Activated CD8-positive, alpha-beta T cell treated with anti-CD3 and anti-CD28 coated beads for 36 hours (primary cell): ENCODE measurements around the gene CCND2. TPM values are rescaled to one million over a fixed set of nuclear protein-coding genes. Genes with fewer than 3 reads are reported as not detected.
A peak's percentile ranks its signal among the peaks of the same experiment; 100 is the strongest.

Experiments used
- ATAC-seq: fragments of 200-7000 bp; cut with Tn5 transposase; one replicate; pipeline ENCODE4 v1.10.0; 2021; ENCODE audit warnings: mild to moderate bottlenecking, moderate library complexity
- CTCF ChIA-PET: fragments of 350-600 bp; sonication (Branson Sonifier 250); formaldehyde crosslinking; loops from one replicate; lab custom pipeline; 2021; ENCODE audit warnings: antibody characterized with exemption; lab: Charles Lee
- POLR2A ChIA-PET: fragments of 350-600 bp; sonication (Branson Sonifier 250); formaldehyde crosslinking; loops from one replicate; lab custom pipeline; 2021; ENCODE audit warnings: antibody characterized with exemption; lab: Charles Lee
- DNase-seq: peaks from one replicate; pipeline ENCODE4 v3.0.0-alpha.2; 2020
- H3K27ac Mint-ChIP-seq: one replicate; pipeline ENCODE4 v1.8.0; 2021; ENCODE audit warnings: mild to moderate bottlenecking, mixed read lengths
- H3K27me3 Mint-ChIP-seq: one replicate; pipeline ENCODE4 v1.8.0; 2021; ENCODE audit warnings: mixed read lengths
- H3K36me3 Mint-ChIP-seq: one replicate; pipeline ENCODE4 v1.8.0; 2021; ENCODE audit warnings: low read depth, mixed read lengths
- H3K4me1 Mint-ChIP-seq: one replicate; pipeline ENCODE4 v1.8.0; 2021; ENCODE audit warnings: low read depth, mixed read lengths
- H3K4me3 Mint-ChIP-seq: one replicate; pipeline ENCODE4 v1.8.0; 2021; ENCODE audit warnings: mild to moderate bottlenecking, moderate library complexity, mixed read lengths
- H3K9me3 Mint-ChIP-seq: one replicate; pipeline ENCODE4 v1.8.0; 2021; ENCODE audit warnings: mixed read lengths
- intact Hi-C: fragments of 100-400 bp; cut with micrococcal nuclease; formaldehyde crosslinking; loops from one replicate; pipeline ENCODE4 v1.10.0; 2022
- total RNA-seq, 2 experiments: library from RNA; stranded (reverse); gene quantifications; one replicate each; pipeline ENCODE4 v1.2.3, GENCODE V29; 2021
- TF ChIP-seq, protein P1 (sequence below): fragments of 200-600 bp; IDR thresholded peaks from one replicate; pipeline ENCODE4 v1.8.0; 2022; ENCODE audit warnings: antibody characterized with exemption, mild to moderate bottlenecking

The CCND2 gene
- total RNA-seq = 100 to 1,000 TPM; 617 to 639 TPM

DNA sequence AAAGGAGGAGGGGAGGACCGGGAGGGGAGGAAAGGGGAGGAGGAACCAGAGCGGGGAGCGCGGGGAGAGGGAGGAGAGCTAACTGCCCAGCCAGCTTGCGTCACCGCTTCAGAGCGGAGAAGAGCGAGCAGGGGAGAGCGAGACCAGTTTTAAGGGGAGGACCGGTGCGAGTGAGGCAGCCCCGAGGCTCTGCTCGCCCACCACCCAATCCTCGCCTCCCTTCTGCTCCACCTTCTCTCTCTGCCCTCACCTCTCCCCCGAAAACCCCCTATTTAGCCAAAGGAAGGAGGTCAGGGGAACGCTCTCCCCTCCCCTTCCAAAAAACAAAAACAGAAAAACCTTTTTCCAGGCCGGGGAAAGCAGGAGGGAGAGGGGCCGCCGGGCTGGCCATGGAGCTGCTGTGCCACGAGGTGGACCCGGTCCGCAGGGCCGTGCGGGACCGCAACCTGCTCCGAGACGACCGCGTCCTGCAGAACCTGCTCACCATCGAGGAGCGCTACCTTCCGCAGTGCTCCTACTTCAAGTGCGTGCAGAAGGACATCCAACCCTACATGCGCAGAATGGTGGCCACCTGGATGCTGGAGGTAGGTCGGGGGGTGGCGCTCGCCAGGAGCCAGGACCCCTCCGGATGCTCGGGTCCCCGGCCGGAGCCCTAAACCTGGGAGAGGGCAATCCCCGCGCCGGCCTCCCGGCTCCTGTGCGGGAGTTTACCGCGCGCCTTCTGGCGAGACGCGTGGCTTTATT lies at the start of gene CCND2:
Gene CCND2, plus strand, starts transcription at position 111 of the 744 bp plus-strand sequence. Its CDS starts 279 bp downstream, at position 390.
- Mint-ChIP-seq H3K27ac (peak within 1 kb of the TSS; percentile 100), H3K4me3 (peak within 1 kb of the TSS; percentile 100), H3K27me3 (no peaks in the 10 kb centered on the region), H3K4me1 (peaks cover 18% of the 10 kb centered on the region), H3K9me3 (no peaks in the 10 kb centered on the region), H3K36me3 (peaks cover 54% of the 10 kb centered on the region)
- intact Hi-C loops = loop anchor here (2.0 to 5.0 kb wide), 3 partner anchors 131 to 402 kb away; partner anchors contain the start of gene PARP11
- CTCF ChIA-PET = interaction anchor here (0.7 to 1.7 kb wide), 5 partner anchors 9 to 388 kb away, joined by 3 to 5 read pairs (median 4); no protein-coding TSS in a partner anchor
- TF ChIP-seq, protein P1, sequence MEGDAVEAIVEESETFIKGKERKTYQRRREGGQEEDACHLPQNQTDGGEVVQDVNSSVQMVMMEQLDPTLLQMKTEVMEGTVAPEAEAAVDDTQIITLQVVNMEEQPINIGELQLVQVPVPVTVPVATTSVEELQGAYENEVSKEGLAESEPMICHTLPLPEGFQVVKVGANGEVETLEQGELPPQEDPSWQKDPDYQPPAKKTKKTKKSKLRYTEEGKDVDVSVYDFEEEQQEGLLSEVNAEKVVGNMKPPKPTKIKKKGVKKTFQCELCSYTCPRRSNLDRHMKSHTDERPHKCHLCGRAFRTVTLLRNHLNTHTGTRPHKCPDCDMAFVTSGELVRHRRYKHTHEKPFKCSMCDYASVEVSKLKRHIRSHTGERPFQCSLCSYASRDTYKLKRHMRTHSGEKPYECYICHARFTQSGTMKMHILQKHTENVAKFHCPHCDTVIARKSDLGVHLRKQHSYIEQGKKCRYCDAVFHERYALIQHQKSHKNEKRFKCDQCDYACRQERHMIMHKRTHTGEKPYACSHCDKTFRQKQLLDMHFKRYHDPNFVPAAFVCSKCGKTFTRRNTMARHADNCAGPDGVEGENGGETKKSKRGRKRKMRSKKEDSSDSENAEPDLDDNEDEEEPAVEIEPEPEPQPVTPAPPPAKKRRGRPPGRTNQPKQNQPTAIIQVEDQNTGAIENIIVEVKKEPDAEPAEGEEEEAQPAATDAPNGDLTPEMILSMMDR = no peak
- ATAC-seq (peak; percentile 26), DNase-seq (peak; percentile 90)
- POLR2A ChIA-PET = interaction anchor here (0.9 to 17.2 kb wide), 17 partner anchors 9 to 380 kb away, joined by 3 to 375 read pairs (median 5); no protein-coding TSS in a partner anchor

DNA sequence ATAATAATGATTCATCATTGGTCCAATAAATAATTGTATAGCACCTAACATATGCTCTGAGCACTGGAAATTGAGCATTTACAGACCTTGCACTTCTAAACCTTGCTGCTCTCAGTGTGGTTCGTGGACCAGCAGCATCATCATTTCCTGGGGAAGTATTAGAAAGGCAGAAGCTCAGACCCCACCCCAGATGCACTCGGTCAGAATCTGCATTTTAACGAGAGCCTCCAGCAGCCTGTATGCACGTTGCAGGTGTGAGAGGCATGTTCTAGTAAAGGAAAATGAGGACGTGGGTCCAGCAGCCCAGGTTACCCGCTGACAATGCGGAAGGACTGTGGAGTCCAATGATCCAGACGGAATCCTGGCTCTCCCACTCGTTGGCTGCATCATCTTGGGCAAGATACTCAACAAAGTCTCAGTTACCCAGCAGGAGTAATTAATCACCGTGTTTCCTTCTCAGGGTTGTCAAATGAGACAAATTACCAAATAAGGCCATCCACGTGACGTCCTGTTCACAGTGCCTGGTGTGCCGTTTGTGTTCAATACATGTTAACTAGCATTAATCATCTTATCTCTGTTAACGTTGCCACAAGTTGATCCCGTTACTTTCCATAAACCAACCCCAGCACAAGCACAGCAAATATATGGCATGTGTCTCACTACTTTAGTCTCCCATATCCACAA lies 49.2 kb upstream of the CCND2 start:
- H3K27ac Mint-ChIP-seq = no peak overlapping the region
- H3K4me3 Mint-ChIP-seq = no peak overlapping the region
- H3K9me3 Mint-ChIP-seq = no peaks in the 10 kb centered on the region
- TF ChIP-seq, protein P1 = no peak
- no peak for DNase-seq
- no peaks in the 10 kb centered on the region for H3K4me1 Mint-ChIP-seq
- ChIA-PET CTCF (no interaction called here), POLR2A (interaction anchor here (1.1 kb wide), 1 partner anchor 8 kb away, joined by 5 read pairs; no protein-coding TSS in a partner anchor)
- intact Hi-C loops = no loop called here
- H3K27me3 Mint-ChIP-seq = peaks cover 2% of the 10 kb centered on the region
- H3K36me3 Mint-ChIP-seq = no peaks in the 10 kb centered on the region
- ATAC-seq = no peak

DNA sequence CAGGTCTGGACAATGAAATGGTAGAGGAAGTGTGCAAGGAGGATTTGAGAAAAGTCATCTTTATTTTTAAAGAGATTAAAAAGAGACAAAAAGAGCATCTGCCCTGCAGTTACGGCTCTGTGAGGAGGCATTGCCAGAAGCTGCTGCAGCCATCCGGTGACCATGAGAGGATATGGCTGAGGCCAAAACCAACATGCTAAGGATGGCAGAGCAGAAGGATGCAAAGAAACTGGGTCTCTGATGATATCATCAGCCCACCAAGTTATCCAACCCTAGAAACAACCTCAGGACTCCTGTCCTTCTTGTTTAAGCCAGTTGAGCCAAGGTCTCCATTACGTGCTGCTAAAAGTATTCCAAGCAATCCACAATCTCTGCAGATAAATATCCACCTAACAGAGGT lies 48.0 kb upstream of the CCND2 start:
- TF ChIP-seq, protein P1 = no peak
- DNase-seq (no peak), ATAC-seq (no peak)
- CTCF ChIA-PET = no interaction called here
- Mint-ChIP-seq H3K36me3 (no peaks in the 10 kb centered on the region), H3K9me3 (no peaks in the 10 kb centered on the region), H3K4me3 (no peak overlapping the region), H3K27ac (no peak overlapping the region), H3K27me3 (peaks cover 2% of the 10 kb centered on the region), H3K4me1 (no peaks in the 10 kb centered on the region)
- intact Hi-C loops = no loop called here
- POLR2A ChIA-PET = no interaction called here

DNA sequence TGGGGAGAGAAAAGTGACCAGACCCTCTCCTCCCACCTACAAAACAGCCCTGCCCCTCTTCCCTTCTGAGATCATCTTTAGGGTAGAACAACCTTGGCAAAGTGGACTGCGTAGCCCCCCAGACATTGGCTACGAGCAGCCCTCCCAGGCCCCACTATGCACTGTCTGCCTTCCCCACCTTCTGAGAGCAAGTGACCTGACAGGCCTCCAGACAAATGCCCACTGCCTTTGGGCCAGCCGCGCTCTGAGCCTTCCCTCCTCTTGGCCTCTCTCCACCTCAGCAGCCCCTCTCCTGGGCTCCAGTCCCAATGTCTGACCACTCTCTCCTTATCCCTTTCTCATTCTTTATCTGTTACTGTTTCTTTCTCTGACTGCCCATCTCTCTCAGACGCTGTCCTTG lies 46.5 kb upstream of the CCND2 start:
- Mint-ChIP-seq H3K27me3 (peaks cover 2% of the 10 kb centered on the region), H3K36me3 (no peaks in the 10 kb centered on the region), H3K27ac (no peak overlapping the region), H3K9me3 (no peaks in the 10 kb centered on the region), H3K4me3 (no peak overlapping the region), H3K4me1 (no peaks in the 10 kb centered on the region)
- ATAC-seq (no peak), DNase-seq (no peak)
- ChIA-PET POLR2A (no interaction called here), CTCF (no interaction called here)
- intact Hi-C loops = no loop called here
- TF ChIP-seq, protein P1 = no peak
